GM12878 (cell line): Measurements from ENCODE around the gene C1orf21. TPM values are rescaled to one million over a fixed set of nuclear protein-coding genes. Genes with fewer than 3 reads are reported as not detected.

Experiments used
- ATAC-seq: fragments of 200-7000 bp; cut with Tn5 transposase; 3 replicates; pipeline ENCODE4 v1.9.1; 2020; ENCODE audit warnings: mild to moderate bottlenecking, moderate library complexity
- BruUV-seq: library from RNA; stranded (reverse); fragments of 400-500 nt; replicated peaks from 2 replicates; lab custom pipeline; 2021; lab: Mats Ljungman, UMichigan
- CTCF ChIA-PET: fragments of 300-600 bp; sonication (Branson Sonifier 250); formaldehyde crosslinking; extraction: SDS; loops from one replicate; lab custom pipeline; 2021; ENCODE audit warnings: inconsistent platforms; lab: Yijun Ruan, JAX
- POLR2A ChIA-PET: fragments of 350-600 bp; formaldehyde crosslinking; extraction: SDS; loops from one replicate; lab custom pipeline; 2021; ENCODE audit warnings: inconsistent platforms; lab: Charles Lee
- RAD21 ChIA-PET: fragments of 300-600 bp; sonication (Branson Sonifier 250); formaldehyde crosslinking; loops from one replicate; lab custom pipeline; 2023; ENCODE audit warnings: antibody characterized with exemption; ENCODE audit not compliant: unreplicated experiment; lab: Charles Lee
- SMC1A ChIA-PET: fragments of 300-600 bp; sonication (Branson Sonifier 250); formaldehyde crosslinking; loops from one replicate; lab custom pipeline; 2023; ENCODE audit not compliant: unreplicated experiment, uncharacterized antibody; lab: Charles Lee
- DNase-seq: peaks from one replicate; pipeline ENCODE4 v3.0.0-alpha.2; 2011; ENCODE audit warnings: low read depth, low spot score
- FAIRE-seq: peaks from 3 replicates; lab custom pipeline; 2011; peaks lifted over from hg19 to GRCh38; lab: Jason Lieb, UNC
- H2AFZ ChIP-seq: 2 replicates; pipeline ENCODE4 v1.6.0; 2011; ENCODE audit warnings: low read depth, low read length, control low read depth; ENCODE audit not compliant: control insufficient read depth
- H3K27ac ChIP-seq: 2 replicates; pipeline ENCODE4 v1.5.1; 2011; ENCODE audit warnings: control low read depth; ENCODE audit not compliant: control insufficient read depth, insufficient read depth
- H3K27me3 ChIP-seq, 2 experiments: replicated peaks in 1 of 2; 2 replicates each; pipeline versions ENCODE4 v1.6.0 to v1.6.1; 2011; ENCODE audit warnings: low read length in 1 of 2; ENCODE audit not compliant: control insufficient read depth in 2 of 2, insufficient read depth in 2 of 2
- H3K36me3 ChIP-seq, 2 experiments: 2 replicates each; pipeline ENCODE4 v1.5.1; 2011; ENCODE audit warnings: low read length in 1 of 2; ENCODE audit not compliant: control insufficient read depth in 2 of 2, insufficient read depth in 2 of 2
- H3K4me1 ChIP-seq: 2 replicates; pipeline ENCODE4 v1.6.1; 2011; ENCODE audit warnings: mild to moderate bottlenecking, low read length, moderate library complexity, mixed read lengths; ENCODE audit not compliant: control insufficient read depth, insufficient read depth
- H3K4me2 ChIP-seq: 2 replicates; pipeline ENCODE4 v1.6.0; 2011; ENCODE audit warnings: control low read depth; ENCODE audit not compliant: control insufficient read depth, insufficient read depth
- H3K4me3 ChIP-seq: fragments of 200-600 bp; sonication (generic); 2 replicates; pipeline ENCODE4 v1.5.1; 2016
- H3K79me2 ChIP-seq: 2 replicates; pipeline ENCODE4 v1.6.0; 2011; ENCODE audit warnings: low read length; ENCODE audit not compliant: control insufficient read depth, insufficient read depth
- H3K9ac ChIP-seq: 2 replicates; pipeline ENCODE4 v1.8.0; 2011; ENCODE audit warnings: low read length, control low read depth, mixed read lengths; ENCODE audit not compliant: control insufficient read depth, insufficient read depth
- H3K9me3 ChIP-seq: replicated peaks from 3 replicates; pipeline ENCODE4 v1.5.1; 2011; ENCODE audit warnings: mild to moderate bottlenecking, low read length; ENCODE audit not compliant: control insufficient read depth, insufficient read depth
- H4K20me1 ChIP-seq: 2 replicates; pipeline ENCODE4 v1.6.0; 2011; ENCODE audit not compliant: control insufficient read depth, insufficient read depth
- CEBPB ChIP-seq, 2 experiments: fragments of 150-350 bp in 1 of 2; IDR thresholded peaks; 2 replicates each; pipeline ENCODE4 v1.6.1; 2012 to 2014; ENCODE audit warnings: low read depth in 2 of 2, low read length in 2 of 2, borderline replicate concordance in 1 of 2, inconsistent platforms in 1 of 2
- CHD1 ChIP-seq: IDR thresholded peaks from 2 replicates; pipeline ENCODE4 v1.6.1; 2012; ENCODE audit warnings: low read depth, low read length, improper control_type of control experiment
- EED ChIP-seq: sonication (generic); IDR thresholded peaks from 2 replicates; pipeline ENCODE4 v1.6.1; 2016; ENCODE audit warnings: antibody characterized with exemption, low read depth
- LARP7 ChIP-seq: fragments of 450-650 bp; IDR thresholded peaks from 2 replicates; pipeline ENCODE4 v1.6.1; 2017; ENCODE audit warnings: mild to moderate bottlenecking
- MTA2 ChIP-seq: fragments of 450-650 bp; IDR thresholded peaks from 2 replicates; pipeline ENCODE4 v1.6.1; 2016; ENCODE audit warnings: low read depth, mild to moderate bottlenecking, moderate library complexity
- NR2C1 ChIP-seq: fragments of 450-650 bp; IDR thresholded peaks from 2 replicates; pipeline ENCODE4 v1.6.1; 2017; ENCODE audit warnings: antibody characterized with exemption, mild to moderate bottlenecking, moderate library complexity
- RAD21 ChIP-seq: IDR thresholded peaks from 2 replicates; pipeline ENCODE4 v1.6.1; 2011; ENCODE audit warnings: mild to moderate bottlenecking, low read depth, low read length, moderate library complexity; ENCODE audit not compliant: insufficient read depth
- SIN3A ChIP-seq: IDR thresholded peaks from 2 replicates; pipeline ENCODE4 v1.6.1; 2012; ENCODE audit warnings: low read depth, low read length, improper control_type of control experiment
- WGBS: methylation state at CpG from one replicate; pipeline ENCODE4 v1.1.6; 2016; ENCODE audit warnings: low lambda C conversion rate; ENCODE audit not compliant: insufficient replicate concordance, insufficient coverage; ENCODE audit errors: missing lambda C conversion rate; 5-methylcytosine and 5-hydroxymethylcytosine counted together
- in situ Hi-C: fragments of 300-500 bp; cut with MboI; formaldehyde crosslinking; loops from 9 replicates; pipeline ENCODE4 v1.14.3; 2018; ENCODE audit warnings: mixed read lengths
- intact Hi-C: fragments of 100-400 bp; cut with micrococcal nuclease; formaldehyde crosslinking; loops from one replicate; pipeline ENCODE4 v1.14.2; 2022; ENCODE audit not compliant: unreplicated experiment
- polyA plus RNA-seq, 11 experiments: library from polyadenylated mRNA; depleted of rRNA in 4 of 11; unstranded in 6 of 11; stranded (reverse) in 5 of 11; fragments of >200 nt; fragmentation: Nextera tagmentation in 4 of 11; fragmentation: Illumina TruSeq in 1 of 11; extraction: Ambion mirVana in 4 of 11; extraction: Trizol in 1 of 11; gene quantifications; 1 replicate in 1 of 11; 2 replicates in 10 of 11; pipeline versions ENCODE4 v1.2.1 to v1.2.3, GENCODE V29; 2011 to 2016; ENCODE audit warnings: inconsistent platforms in 2 of 11, missing spikeins in 2 of 11, low read depth in 1 of 11
- total RNA-seq, 4 experiments: library from RNA; depleted of rRNA in 3 of 4; stranded (reverse); fragments of >200 nt in 3 of 4; fragmentation: Illumina TruSeq in 1 of 4; extraction: Trizol in 1 of 4; gene quantifications; 2 replicates each; pipeline versions ENCODE4 v1.2.1 to v1.2.3, GENCODE V29; 2013 to 2021

C1orf21 gene
- total and polyA plus RNA-seq, 10 of the 15 experiments (the other 5 are each of a cell fraction or from before 2014, with no cell fraction given): 0.03 to 1.6 (median 0.17) TPM; not detected in 3

DNA sequence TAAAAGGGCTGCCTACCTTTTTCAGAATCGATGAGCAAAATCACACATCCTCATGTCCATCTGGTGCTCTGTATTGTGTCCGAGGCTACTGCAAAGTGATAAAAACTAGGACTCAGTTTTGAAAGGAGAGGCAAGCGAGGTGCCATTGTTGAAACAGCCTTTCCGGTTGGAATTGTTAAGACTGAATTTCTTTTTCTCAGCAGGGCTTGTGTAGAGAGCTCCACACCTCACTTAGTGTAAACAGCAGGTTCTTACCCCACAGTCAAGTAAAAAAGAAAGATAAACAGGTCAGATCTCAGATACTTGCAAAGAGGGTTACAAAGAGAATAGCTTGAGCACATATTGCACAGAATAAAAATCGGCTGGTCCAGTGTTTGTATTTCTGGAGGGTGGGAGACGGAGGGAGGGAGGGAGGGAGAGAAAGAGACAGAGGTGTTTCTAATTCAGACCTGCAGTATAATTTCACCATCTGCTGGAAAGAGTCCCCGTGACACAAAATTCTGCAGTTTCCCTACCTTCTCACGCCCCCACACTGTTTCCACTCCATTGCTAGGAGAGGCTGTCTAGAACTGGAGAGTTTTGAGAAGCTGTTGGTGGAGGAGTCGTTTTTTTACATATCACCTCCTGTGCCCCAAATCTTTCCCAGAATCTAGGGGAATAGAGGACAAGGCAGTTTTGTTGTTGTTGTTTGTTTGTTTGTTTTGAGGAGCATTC is 285.3 kb downstream of the C1orf21 start:
- Histone ChIP-seq H3K79me2 (no peaks in the 10 kb centered on the region), H2AFZ (no peak overlapping the region), H3K4me2 (no peak overlapping the region), H3K9ac (no peak overlapping the region), H3K9me3 (no peaks in the 10 kb centered on the region), H3K4me1 (no peaks in the 10 kb centered on the region), H3K36me3 (no peaks in the 10 kb centered on the region), H3K27ac (no peak overlapping the region), H3K4me3 (no peak overlapping the region), H3K27me3 (peaks cover 0 to 5% of the 10 kb centered on the region in 2 experiments; a peak in 2 of 4 replicates), H4K20me1 (no peaks in the 10 kb centered on the region)
- WGBS: 48% methylated on average over 8 of the region's 9 CpGs
- no peak for DNase-seq
- in situ Hi-C loops: no loop called here
- RAD21 ChIA-PET: no interaction called here
- intact Hi-C loops: no loop called here
- no peak for FAIRE-seq
- ATAC-seq: no peak
- no TSS peak for BruUV-seq
- TF ChIP-seq SIN3A: no peak
- no peak for TF ChIP-seq LARP7
- TF ChIP-seq EED: no peak
- no peak for TF ChIP-seq MTA2
- no peak for TF ChIP-seq CEBPB (IDR thresholded peaks at IDR 0.05; ENCODE audit: borderline replicate concordance in 1 of 2, low read depth in 2 of 2, low read length in 2 of 2)
- no peak for TF ChIP-seq CHD1
- no peak for TF ChIP-seq RAD21
- no peak for TF ChIP-seq NR2C1
- POLR2A ChIA-PET: no interaction called here
- SMC1A ChIA-PET: interaction anchor here (2.2 kb wide), 1 partner anchor 11 kb away, joined by 6 read pairs; no protein-coding TSS in a partner anchor
- CTCF ChIA-PET: no interaction called here
